ENCODE results near the gene RPS18. TPM values are rescaled to one million over a fixed set of nuclear protein-coding genes. Genes with fewer than 3 reads are reported as not detected.
"Not testable (repeated sequence)": the region's sequence is repeated elsewhere in the genome, so short reads cannot be mapped to it uniquely, and the experiment has no call there.

The RPS18 gene
- total and polyA plus RNA-seq, 9 donors, result 4,177 to 11,953 (median 5,981) TPM

DNA sequence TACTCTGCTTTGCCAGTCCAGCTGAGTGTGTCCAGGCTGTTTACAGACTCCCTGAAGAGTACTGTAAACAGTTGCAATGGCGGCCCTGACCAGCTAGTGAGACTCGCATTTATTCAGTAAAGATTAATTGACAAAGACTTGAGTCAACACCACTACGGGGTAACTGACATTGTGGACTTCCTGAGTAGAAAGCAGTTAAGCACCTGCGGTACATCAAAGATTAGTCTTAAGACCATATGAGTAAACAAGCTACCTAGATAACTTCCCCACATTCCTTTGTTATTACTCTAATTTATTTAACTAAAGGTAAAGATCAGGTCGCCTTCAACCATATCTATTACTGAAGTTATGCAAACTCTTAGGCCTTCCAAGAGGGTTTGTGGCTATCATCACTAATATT, 12.8 kb upstream of the RPS18 start:
- no peaks in the 10 kb centered on the region for H3K9me3 ChIP-seq
- intact Hi-C loops (cut with DNase I), result no loop called here
- no peaks in the 10 kb centered on the region for H3K27me3 ChIP-seq
- 91 to 95% (median 91%) methylated on average over 5 of the region's 5 CpGs for WGBS, 3 donors
- H3K36me3 ChIP-seq, result no peaks in the 10 kb centered on the region
- no peak overlapping the region for H3K4me3 ChIP-seq
- H3K27ac ChIP-seq, result no peak overlapping the region
- TF ChIP-seq POLR2A (IDR thresholded peaks at IDR 0.05) (no peak), EP300 (IDR thresholded peaks at IDR 0.05) (no peak)
- TF ChIP-seq, protein P1, sequence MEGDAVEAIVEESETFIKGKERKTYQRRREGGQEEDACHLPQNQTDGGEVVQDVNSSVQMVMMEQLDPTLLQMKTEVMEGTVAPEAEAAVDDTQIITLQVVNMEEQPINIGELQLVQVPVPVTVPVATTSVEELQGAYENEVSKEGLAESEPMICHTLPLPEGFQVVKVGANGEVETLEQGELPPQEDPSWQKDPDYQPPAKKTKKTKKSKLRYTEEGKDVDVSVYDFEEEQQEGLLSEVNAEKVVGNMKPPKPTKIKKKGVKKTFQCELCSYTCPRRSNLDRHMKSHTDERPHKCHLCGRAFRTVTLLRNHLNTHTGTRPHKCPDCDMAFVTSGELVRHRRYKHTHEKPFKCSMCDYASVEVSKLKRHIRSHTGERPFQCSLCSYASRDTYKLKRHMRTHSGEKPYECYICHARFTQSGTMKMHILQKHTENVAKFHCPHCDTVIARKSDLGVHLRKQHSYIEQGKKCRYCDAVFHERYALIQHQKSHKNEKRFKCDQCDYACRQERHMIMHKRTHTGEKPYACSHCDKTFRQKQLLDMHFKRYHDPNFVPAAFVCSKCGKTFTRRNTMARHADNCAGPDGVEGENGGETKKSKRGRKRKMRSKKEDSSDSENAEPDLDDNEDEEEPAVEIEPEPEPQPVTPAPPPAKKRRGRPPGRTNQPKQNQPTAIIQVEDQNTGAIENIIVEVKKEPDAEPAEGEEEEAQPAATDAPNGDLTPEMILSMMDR (IDR thresholded peaks at IDR 0.05), result no peak
- H3K4me1 ChIP-seq (ENCODE audit: insufficient read depth), result no peaks in the 10 kb centered on the region
- no peak for DNase-seq

DNA sequence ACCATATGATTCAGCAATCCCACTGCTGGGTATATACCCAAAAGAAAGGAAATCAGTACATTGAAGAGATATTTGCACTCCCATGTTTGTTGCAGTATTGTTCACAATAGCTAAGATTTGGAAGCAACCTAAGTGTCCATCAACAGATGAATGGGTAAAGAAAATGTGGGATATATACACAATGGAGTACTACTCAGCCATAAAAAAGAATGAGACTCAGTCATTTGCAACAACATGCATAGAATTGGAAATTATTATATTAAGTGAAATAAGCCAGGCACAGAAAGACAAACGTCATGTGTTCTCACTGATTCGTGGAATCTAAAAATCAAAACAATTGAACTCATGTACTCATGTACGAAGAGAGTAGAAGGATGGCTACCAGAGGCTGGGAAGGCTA, 9.4 kb upstream of the RPS18 start:
- H3K9me3 ChIP-seq; H3K27me3 ChIP-seq; H3K27ac ChIP-seq; H3K36me3 ChIP-seq; H3K4me1 ChIP-seq (ENCODE audit: insufficient read depth); DNase-seq; intact Hi-C loops (cut with DNase I); H3K4me3 ChIP-seq: not testable (repeated sequence)
- WGBS, 3 donors, result 93 to 95% (median 95%) methylated on average over 3 of the region's 3 CpGs

DNA sequence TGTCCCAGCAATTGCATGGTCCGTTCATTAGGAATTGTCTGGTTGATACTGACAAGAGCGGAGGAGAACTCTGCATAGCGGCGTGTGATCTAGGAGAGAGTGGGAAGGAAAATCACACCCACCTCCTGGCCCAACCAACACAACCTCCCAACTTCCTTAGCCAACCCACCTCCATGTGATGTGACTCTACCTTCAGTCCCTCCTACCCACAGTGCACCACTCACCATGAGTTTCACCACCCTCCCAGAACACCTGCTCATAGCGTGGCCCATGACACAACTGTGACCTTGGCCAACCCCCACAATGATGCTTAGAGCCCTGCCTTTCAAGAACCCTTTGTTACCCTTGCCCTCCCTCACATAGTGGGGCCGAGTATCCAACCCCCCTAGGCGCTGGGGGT, 7.9 kb upstream of the RPS18 start:
- no peak overlapping the region for H3K27ac ChIP-seq
- TF ChIP-seq, protein P1 (IDR thresholded peaks at IDR 0.05), result no peak
- TF ChIP-seq EP300 (IDR thresholded peaks at IDR 0.05) (no peak), POLR2A (IDR thresholded peaks at IDR 0.05) (no peak)
- no peaks in the 10 kb centered on the region for H3K4me1 ChIP-seq (ENCODE audit: insufficient read depth)
- 83 to 91% (median 84%) methylated on average over 7 of the region's 7 CpGs for WGBS, 3 donors
- no peaks in the 10 kb centered on the region for H3K9me3 ChIP-seq
- no peaks in the 10 kb centered on the region for H3K27me3 ChIP-seq
- no peaks in the 10 kb centered on the region for H3K36me3 ChIP-seq
- intact Hi-C loops (cut with DNase I), result no loop called here
- H3K4me3 ChIP-seq, result no peak overlapping the region
- no peak for DNase-seq

DNA sequence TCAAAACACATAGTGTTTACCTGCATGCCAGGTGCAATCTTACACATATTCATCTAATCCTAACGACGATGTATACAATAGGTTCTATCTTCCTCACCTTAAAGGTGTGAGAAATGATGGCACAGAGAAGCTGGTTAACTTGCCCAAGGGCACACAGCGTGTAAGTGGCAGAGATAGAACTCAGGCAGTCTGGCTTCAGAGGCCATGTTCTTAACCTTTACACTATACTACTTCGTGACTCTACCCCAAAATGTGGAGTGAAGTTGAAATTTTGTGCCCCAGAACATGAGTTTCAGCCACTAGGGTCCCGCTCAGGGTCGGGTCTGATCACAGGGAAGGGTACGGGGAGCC, 783 bp upstream of the RPS18 start:
- peaks cover 5% of the 10 kb centered on the region for H3K4me1 ChIP-seq (ENCODE audit: insufficient read depth)
- intact Hi-C loops (cut with DNase I), result loop anchor here in 2 of 4 donors (5.0 to 10.0 kb wide), 2 partner anchors 46 to 144 kb away; partner anchors contain the start of genes CUTA (in 1 of the 2), PHF1 (in 1 of the 2) and ZBTB22 (in 1 of the 2)

More for the DNA sequence above, 783 bp upstream of the RPS18 start:
- Histone ChIP-seq H3K27me3 (no peaks in the 10 kb centered on the region), H3K9me3 (no peaks in the 10 kb centered on the region), H3K4me3 (peak overlapping the region; percentile 55), H3K27ac (peak overlapping the region; percentile 59 to 89), H3K36me3 (no peaks in the 10 kb centered on the region)
- 1 to 4% (median 3%) methylated on average over 7 of the region's 7 CpGs for WGBS, 3 donors
- no peak for TF ChIP-seq POLR2A (IDR thresholded peaks at IDR 0.05)
- TF ChIP-seq, protein P1 (IDR thresholded peaks at IDR 0.05), result no peak
- TF ChIP-seq EP300 (IDR thresholded peaks at IDR 0.05), result no peak
- no peak for DNase-seq

Measured in ovary (tissue), 9 donors.